Esophagus squamous epithelium (tissue), 4 donors: ENCODE data around the gene ZBTB46.

Experiments
- POLR2A ChIP-seq, 4 donors: fragments of 450-650 bp; IDR thresholded peaks; one replicate each; pipeline ENCODE4 v1.6.1; 2017; ENCODE audit warnings: antibody characterized with exemption in 4 of 4, mild to moderate bottlenecking in 4 of 4, moderate library complexity in 3 of 4
- TF ChIP-seq, protein P1 (sequence below), 6 experiments: fragments of 450-650 bp in 4 of 6; fragments of 200-600 bp in 2 of 6; sonication (generic) in 2 of 6; IDR thresholded peaks; one replicate each; pipeline ENCODE4 v1.5.1; 2016 to 2019; ENCODE audit warnings: antibody characterized with exemption in 6 of 6, mild to moderate bottlenecking in 4 of 6, moderate library complexity in 4 of 6

DNA sequence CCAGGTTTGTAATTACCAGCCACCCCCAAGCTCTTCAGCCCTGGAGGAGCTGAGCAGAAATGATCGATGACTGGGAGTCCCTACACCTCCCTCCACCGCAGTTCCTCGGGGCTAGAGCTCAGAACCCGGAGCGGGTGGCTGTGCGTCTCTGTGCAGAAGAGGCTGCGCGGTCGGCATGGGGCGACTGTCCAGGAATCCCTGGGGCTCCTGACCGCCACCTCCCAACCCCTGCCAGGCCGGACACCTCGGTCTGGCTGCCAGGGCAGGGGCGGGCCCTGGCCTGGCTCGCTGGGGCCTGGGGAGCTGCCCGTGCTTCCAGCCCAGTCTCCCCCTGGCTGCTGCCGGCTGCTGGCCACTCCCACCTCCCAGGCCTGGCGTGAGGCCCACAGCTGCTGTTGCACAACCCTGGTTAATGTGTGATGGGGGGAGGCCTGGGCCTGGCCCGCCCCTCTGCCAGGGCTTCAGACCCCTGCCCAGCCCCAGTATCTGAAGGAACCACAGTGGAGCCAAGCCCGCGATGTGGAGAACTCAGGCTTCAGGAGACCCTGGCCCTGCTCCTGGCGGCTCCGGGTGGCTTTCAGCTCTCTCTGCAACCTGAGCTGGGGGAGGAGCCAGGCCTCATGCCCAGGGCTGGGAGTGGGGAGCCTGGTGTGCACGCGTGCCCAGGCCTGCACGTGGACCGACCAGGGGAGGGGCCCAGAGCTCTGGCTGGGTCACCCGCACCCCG is 90.3 kb downstream of the ZBTB46 start:
- TF ChIP-seq, protein P1, sequence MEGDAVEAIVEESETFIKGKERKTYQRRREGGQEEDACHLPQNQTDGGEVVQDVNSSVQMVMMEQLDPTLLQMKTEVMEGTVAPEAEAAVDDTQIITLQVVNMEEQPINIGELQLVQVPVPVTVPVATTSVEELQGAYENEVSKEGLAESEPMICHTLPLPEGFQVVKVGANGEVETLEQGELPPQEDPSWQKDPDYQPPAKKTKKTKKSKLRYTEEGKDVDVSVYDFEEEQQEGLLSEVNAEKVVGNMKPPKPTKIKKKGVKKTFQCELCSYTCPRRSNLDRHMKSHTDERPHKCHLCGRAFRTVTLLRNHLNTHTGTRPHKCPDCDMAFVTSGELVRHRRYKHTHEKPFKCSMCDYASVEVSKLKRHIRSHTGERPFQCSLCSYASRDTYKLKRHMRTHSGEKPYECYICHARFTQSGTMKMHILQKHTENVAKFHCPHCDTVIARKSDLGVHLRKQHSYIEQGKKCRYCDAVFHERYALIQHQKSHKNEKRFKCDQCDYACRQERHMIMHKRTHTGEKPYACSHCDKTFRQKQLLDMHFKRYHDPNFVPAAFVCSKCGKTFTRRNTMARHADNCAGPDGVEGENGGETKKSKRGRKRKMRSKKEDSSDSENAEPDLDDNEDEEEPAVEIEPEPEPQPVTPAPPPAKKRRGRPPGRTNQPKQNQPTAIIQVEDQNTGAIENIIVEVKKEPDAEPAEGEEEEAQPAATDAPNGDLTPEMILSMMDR (IDR thresholded peaks at IDR 0.05), result peak in 5 of 6 experiments; percentile 26 to 59 (median 38)
- TF ChIP-seq POLR2A (IDR thresholded peaks at IDR 0.05), result peak in 1 of 4 donors; percentile 50
